Effector memory CD8-positive, alpha-beta T cell (primary cell): ENCODE measurements around the gene PDZD2.

Experiments used
- ATAC-seq: fragments of 150-1000 bp; cut with Tn5 transposase; replicated peaks from 2 replicates; pipeline ENCODE4 v1.10.0; 2021; ENCODE audit warnings: mild to moderate bottlenecking, moderate library complexity
- DNase-seq, 3 experiments: peaks; one replicate each; pipeline ENCODE4 v3.0.0; 2021
- H3K27ac Mint-ChIP-seq, 2 donors: one replicate each; pipeline ENCODE4 v1.8.0; 2022; ENCODE audit warnings: mild to moderate bottlenecking in 2 of 2, mixed read lengths in 2 of 2, moderate library complexity in 2 of 2
- H3K27me3 Mint-ChIP-seq, 2 donors: one replicate each; pipeline ENCODE4 v1.8.0; 2022; ENCODE audit warnings: mixed read lengths in 2 of 2
- H3K36me3 Mint-ChIP-seq: one replicate; pipeline ENCODE4 v1.8.0; 2022; ENCODE audit warnings: mild to moderate bottlenecking, moderate library complexity, mixed read lengths; ENCODE audit not compliant: insufficient read depth
- H3K4me1 Mint-ChIP-seq, 2 donors: one replicate each; pipeline ENCODE4 v1.8.0; 2022; ENCODE audit warnings: low read depth in 2 of 2, mixed read lengths in 2 of 2
- H3K4me3 Mint-ChIP-seq, 2 donors: one replicate each; pipeline ENCODE4 v1.8.0; 2022; ENCODE audit warnings: mild to moderate bottlenecking in 2 of 2, mixed read lengths in 2 of 2, moderate library complexity in 2 of 2
- H3K9me3 Mint-ChIP-seq, 2 donors: one replicate each; pipeline ENCODE4 v1.8.0; 2022; ENCODE audit warnings: mixed read lengths in 2 of 2

PDZD2 gene

DNA sequence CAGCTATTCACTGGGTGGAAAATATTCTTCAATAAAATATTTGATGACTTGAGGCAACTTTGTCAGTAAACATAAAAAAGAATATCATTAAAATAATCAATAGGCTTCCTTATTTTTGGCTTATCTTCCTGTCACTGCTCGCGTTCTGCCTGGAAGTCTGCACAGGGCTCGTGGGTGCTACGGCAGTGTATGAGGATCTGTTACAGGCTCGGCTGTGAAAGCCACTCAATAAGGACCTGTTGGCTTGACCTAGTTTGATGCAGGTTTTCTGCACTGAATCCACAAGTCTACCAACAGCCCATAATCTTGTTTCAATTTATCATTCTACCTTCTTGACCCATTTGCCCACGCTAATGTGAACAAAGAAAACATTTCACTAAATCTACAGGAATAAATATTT is 97.2 kb downstream of the PDZD2 start:
- Mint-ChIP-seq H3K4me1 (peaks cover 0 to 4% of the 10 kb centered on the region in 2 donors), H3K4me3 (no peak overlapping the region), H3K36me3 (no peaks in the 10 kb centered on the region), H3K27ac (no peak overlapping the region), H3K27me3 (no peaks in the 10 kb centered on the region), H3K9me3 (no peaks in the 10 kb centered on the region)
- no peak for DNase-seq
- peak; percentile 65 for ATAC-seq

DNA sequence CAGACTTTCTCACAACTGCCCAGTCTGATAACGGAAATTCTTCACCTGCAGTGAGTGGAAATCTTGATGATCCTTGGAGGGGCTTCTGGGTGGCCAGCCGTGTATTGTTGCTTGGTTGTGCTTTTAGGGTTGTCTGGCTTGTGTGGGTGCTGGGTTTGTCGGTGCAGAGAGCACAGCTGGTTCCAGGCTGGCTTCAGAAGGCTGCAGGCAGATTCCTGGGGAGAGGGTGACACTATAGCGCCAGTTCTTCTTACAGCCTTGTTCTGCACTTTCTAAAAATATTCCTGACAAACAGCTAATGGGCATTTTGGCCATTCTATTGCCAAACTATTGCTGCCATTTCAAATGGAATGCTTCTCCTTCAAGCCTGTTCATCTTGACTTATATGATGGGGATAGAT is 99.3 kb downstream of the PDZD2 start:
- H3K27ac Mint-ChIP-seq, result no peak overlapping the region
- no peaks in the 10 kb centered on the region for H3K27me3 Mint-ChIP-seq
- H3K9me3 Mint-ChIP-seq, result no peaks in the 10 kb centered on the region
- no peaks in the 10 kb centered on the region for H3K4me1 Mint-ChIP-seq
- H3K4me3 Mint-ChIP-seq, result no peak overlapping the region
- ATAC-seq, result no peak
- no peaks in the 10 kb centered on the region for H3K36me3 Mint-ChIP-seq
- DNase-seq, result no peak

DNA sequence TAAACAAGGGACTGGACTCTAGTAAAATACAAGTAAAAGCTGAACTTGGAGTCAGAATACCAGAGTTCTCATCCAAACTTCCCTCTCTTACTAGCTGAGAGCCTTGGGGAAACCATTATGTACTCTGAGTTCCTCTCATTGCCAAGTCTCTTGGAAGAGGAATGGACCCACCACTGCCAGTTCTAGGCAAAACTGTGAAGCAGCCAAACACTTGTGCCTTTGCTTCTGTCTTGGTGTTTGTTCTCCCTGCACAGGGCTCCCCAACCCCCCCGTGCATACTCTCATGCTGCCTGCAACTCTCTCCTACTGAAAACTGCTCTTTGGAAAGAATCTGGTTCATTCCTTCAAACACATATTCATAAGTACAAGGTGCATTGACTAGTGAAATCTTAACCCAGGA is 102.6 kb downstream of the PDZD2 start:
- Mint-ChIP-seq H3K27ac (no peak overlapping the region), H3K36me3 (no peaks in the 10 kb centered on the region), H3K27me3 (no peaks in the 10 kb centered on the region), H3K4me3 (no peak overlapping the region), H3K4me1 (no peaks in the 10 kb centered on the region), H3K9me3 (no peaks in the 10 kb centered on the region)
- ATAC-seq, result no peak
- no peak for DNase-seq

DNA sequence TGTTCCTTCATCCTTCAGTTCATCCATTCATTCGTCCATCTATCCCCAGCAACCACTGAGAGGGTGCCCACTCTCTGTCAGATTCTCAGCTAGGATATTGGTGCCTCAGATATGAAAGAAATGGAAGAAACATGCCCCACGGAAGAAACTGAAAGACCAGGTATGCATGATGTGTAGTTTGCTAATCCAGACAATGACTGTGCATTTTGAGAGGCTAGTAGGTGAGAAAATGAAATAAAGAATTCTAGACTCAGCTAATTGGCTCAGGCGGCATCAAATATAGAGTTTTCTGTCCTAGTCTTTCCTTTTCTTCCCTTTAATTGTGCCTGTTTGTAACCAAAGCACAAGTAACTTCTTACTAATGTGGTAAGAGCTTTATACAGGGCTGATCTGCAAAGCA is 104.7 kb downstream of the PDZD2 start:
- H3K36me3 Mint-ChIP-seq, result no peaks in the 10 kb centered on the region
- ATAC-seq, result no peak

DNA sequence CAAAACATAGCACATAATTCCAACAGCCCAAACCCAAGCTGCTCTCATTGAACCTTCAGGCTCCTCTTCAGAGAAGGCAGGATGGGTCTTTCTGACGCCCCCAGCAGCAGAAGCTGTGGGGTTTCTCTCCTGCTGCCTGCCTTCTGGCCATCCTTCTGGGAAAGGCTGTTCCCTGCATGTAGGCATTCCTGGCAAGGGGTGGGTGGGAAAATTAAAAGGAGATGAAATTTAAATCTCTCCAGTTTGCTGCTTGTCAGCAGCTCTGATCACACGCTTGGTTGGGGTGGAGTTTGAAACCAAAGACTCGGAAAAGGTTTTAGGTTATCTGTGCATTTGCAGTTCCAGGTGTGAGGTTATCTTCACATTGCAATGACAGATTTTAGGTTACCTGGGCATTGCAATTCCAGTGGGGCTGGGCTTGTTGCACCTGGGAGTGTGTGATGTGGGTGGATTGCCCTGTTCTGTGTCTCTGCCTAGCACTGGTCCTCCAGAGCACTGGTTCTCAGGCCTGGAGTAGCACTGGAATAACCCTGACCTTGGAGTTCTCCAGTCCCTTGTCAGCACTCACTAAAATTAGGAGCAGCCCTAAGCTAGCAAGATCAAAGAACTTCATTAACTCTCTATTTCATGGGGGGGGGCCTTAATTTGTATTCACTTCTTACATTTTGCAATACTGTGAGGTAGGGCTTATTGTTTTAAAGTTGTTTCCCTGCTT is 109.7 kb downstream of the PDZD2 start:
- H3K9me3 Mint-ChIP-seq, result no peaks in the 10 kb centered on the region
- no peak overlapping the region for H3K4me3 Mint-ChIP-seq
- H3K36me3 Mint-ChIP-seq, result peaks cover 3% of the 10 kb centered on the region
- H3K27me3 Mint-ChIP-seq, result peaks cover 10 to 21% of the 10 kb centered on the region in 2 donors
- DNase-seq, result no peak
- no peaks in the 10 kb centered on the region for H3K4me1 Mint-ChIP-seq
- no peak for ATAC-seq
- no peak overlapping the region for H3K27ac Mint-ChIP-seq

More for the DNA sequence above, 104.7 kb downstream of the PDZD2 start:
- Mint-ChIP-seq H3K4me3 (no peak overlapping the region), H3K9me3 (no peaks in the 10 kb centered on the region), H3K4me1 (no peaks in the 10 kb centered on the region), H3K27ac (no peak overlapping the region), H3K27me3 (peaks cover 0 to 9% of the 10 kb centered on the region in 2 donors)
- DNase-seq, result no peak

DNA sequence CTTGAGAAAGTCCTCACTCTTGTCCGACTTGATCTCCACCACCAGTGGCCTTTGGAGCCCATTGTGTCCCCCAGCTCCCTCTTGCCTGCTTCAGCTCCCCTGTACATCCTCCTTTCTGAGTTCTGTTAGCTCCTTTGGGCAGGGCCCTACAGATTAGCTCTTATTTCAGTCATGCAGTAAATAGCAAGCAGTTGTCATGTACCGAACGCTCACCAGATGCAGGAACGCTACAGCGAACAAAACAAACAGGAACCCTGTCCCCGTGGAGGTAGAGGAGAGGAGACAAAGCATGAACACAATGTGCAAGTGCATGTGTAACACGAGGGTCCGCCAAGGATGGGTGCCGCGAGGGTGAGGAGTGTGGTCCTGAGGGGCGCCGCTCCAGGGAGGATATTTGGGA is 111.3 kb downstream of the PDZD2 start:
- DNase-seq (no peak), ATAC-seq (no peak)
- H3K27ac Mint-ChIP-seq, result no peak overlapping the region
- H3K27me3 Mint-ChIP-seq, result peaks cover 10 to 21% of the 10 kb centered on the region in 2 donors
- H3K4me3 Mint-ChIP-seq, result no peak overlapping the region
- H3K36me3 Mint-ChIP-seq, result peaks cover 3% of the 10 kb centered on the region
- H3K9me3 Mint-ChIP-seq, result no peaks in the 10 kb centered on the region
- H3K4me1 Mint-ChIP-seq, result no peaks in the 10 kb centered on the region

DNA sequence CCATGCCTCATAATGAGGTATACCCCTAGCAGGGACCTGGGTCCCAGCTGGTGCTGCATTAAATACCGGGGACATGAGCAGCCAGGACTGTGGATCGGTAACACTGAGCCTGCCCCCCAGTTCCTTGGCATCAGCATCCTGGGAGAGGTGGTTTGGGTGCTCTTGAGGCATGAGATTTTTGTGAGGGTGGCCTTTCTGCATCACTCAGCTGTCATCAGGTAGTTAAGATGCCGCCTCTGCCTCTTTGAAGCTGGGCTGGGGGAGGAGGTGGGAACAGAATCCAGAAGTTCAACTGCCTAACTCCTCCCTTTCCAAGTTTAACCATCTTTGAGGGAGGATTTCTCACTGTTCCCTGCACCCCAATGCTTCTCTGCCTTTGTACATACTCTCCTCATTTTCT is 112.7 kb downstream of the PDZD2 start:
- H3K9me3 Mint-ChIP-seq, result no peaks in the 10 kb centered on the region
- peaks cover 16 to 29% of the 10 kb centered on the region in 2 donors for H3K27me3 Mint-ChIP-seq
- peaks cover 3% of the 10 kb centered on the region for H3K36me3 Mint-ChIP-seq
- ATAC-seq (no peak), DNase-seq (no peak)
- H3K27ac Mint-ChIP-seq, result no peak overlapping the region
- no peaks in the 10 kb centered on the region for H3K4me1 Mint-ChIP-seq
- no peak overlapping the region for H3K4me3 Mint-ChIP-seq

DNA sequence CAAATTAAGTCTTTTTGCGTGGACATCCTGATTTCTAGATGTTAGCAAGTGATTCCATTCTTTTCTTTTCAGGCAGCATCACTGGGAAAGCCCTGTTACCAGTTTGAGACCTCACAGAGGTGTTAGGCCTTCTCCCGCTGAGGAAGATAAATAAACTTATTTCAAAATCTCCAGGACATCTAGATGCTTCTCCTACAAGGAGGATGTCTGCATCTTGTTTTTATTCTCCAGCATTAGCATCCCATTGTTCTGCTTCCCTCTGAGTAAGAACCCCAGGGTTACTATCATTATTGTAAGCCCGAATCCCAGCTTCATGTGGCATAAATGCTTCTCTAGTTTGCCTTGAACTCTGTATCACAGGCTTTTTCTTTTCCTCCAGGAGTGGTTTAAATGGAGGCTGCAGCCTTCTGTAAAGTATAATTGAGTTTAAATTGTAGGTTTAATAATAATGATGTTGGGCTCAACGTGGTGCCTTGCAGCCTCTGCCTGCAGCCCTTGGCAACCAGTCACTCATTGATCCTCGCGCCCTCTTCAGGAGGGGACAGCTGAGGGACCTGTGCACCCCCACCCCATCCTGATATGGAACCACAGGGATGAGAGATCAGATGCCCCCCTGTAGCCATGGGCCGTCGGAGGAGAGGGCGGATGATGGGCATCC is 114.9 kb downstream of the PDZD2 start:
- Mint-ChIP-seq H3K27me3 (peaks cover 18 to 19% of the 10 kb centered on the region in 2 donors), H3K36me3 (peaks cover 3% of the 10 kb centered on the region), H3K4me3 (no peak overlapping the region), H3K4me1 (no peaks in the 10 kb centered on the region), H3K27ac (no peak overlapping the region), H3K9me3 (no peaks in the 10 kb centered on the region)
- no peak for ATAC-seq
- no peak for DNase-seq

DNA sequence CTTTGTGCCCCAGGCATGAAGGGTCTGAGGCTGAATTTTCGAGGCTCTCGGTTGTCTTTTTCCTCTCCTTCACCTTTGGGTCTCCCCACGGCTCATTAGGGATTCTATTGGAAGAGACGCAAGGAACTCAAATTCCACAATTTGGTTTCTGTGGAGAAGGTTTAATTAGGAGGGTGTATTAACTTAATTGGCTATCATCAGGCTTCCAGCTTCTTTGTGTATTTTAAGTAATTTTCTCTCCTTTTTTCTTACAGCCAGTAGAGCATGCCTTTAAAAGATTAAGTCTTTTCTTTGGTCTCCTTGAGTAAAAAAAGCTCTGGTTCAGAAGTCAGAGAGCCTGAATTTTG is 115.4 kb downstream of the PDZD2 start:
- Mint-ChIP-seq H3K36me3 (peaks cover 3% of the 10 kb centered on the region), H3K27ac (no peak overlapping the region), H3K27me3 (peaks cover 14 to 18% of the 10 kb centered on the region in 2 donors), H3K9me3 (no peaks in the 10 kb centered on the region), H3K4me1 (no peaks in the 10 kb centered on the region), H3K4me3 (no peak overlapping the region)
- DNase-seq (no peak), ATAC-seq (no peak)

DNA sequence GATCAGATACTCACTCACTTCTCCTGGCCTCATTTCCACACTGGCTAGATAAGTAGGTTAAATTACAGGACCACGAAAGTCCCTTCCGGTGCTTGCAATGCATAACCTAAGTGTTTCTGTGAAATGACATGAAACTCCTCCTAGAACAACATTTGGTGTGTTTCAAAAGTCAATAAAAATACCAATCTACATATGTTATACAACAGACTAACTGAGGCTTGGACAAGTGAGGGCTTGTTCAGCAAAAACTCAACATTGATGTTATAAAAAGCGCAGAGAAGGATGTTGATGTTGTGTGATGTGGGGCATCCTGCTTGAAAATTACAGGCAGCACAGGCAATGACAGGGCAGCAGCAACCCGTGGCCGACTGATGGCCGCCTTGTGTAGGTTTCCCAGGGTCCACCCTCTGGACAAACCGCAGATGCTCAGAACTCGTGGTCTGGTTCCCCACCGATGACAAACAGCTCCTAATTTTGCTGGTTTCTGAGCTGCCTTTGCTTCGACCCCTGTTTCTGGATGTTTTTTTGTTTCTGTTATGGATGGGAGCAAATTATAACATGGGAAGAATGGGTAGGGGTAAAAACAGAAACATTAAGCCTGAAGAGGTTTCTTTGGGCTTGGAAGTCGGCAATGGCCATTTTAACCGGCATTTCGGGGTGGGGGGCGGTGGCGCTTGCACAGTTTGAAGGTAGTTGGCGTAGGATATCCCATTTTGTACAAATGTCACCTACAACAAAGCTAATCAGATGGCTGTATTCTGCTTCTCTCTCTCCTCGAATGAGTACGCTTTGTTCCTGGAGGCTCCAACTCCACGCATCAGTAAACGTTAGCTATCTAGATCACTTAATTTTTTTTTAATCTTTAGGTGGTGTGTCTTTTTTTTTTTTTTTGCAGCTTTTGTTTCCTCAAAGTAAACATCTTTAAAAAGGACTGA is 116.1 kb downstream of the PDZD2 start:
- Mint-ChIP-seq H3K9me3 (peaks cover 0 to 1% of the 10 kb centered on the region in 2 donors), H3K27me3 (peaks cover 13 to 14% of the 10 kb centered on the region in 2 donors), H3K27ac (no peak overlapping the region), H3K4me1 (no peaks in the 10 kb centered on the region), H3K36me3 (peaks cover 2% of the 10 kb centered on the region), H3K4me3 (no peak overlapping the region)
- no peak for DNase-seq
- peak; percentile 36 for ATAC-seq

DNA sequence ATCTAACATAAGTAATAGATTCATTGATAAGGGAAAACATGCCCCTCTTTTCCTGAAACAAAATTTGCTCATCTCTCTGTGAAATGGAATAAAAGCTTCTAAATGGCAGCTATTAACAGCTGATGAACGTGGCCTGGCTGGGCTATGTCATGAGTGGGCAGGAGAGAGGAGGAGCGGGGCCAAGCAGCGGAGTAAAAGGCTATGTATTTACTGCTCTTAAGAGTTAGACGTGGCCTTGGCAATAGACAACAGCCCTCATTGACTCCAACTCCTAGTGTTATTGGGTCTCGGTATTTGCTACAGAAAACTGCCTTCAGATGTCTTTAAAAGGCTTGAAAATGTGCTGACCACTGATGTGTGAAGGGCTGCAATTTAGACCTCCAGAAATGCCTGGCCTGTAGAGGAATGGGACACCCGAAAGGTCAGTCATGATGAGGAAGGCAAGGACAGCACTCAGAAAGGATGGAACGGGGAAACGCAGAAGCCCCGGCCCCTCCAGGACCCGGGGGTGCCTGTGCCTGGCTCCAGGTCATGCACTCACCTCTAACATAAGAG is 116.8 kb downstream of the PDZD2 start:
- DNase-seq (no peak), ATAC-seq (no peak)
- Mint-ChIP-seq H3K36me3 (no peaks in the 10 kb centered on the region), H3K4me1 (no peaks in the 10 kb centered on the region), H3K4me3 (no peak overlapping the region), H3K27ac (no peak overlapping the region), H3K9me3 (peaks cover 0 to 1% of the 10 kb centered on the region in 2 donors), H3K27me3 (peaks cover 8% of the 10 kb centered on the region in 2 donors)

DNA sequence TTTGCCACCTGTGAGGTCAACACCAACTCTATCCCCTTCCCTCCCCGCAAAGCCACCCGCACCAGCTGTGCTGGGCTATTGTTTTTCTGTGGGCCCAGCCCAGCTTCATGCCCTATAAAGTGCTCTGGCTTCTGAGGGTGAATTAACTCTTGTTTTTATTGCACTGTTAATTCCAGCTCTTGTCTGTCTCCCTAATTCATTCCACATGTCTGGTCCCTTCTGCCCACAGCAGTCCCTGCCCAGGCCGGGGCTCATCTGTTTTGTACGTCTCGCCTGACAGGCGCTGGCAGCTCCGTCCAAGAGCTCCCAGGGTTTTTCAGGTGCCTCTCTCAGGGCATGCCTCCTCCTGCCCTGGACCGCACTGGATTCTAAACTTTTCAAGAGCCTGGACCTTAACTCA is 118.9 kb downstream of the PDZD2 start:
- DNase-seq, result no peak
- ATAC-seq, result no peak
- peaks cover 0 to 2% of the 10 kb centered on the region in 2 donors for H3K4me1 Mint-ChIP-seq
- H3K36me3 Mint-ChIP-seq, result no peaks in the 10 kb centered on the region
- no peak overlapping the region for H3K27ac Mint-ChIP-seq
- H3K4me3 Mint-ChIP-seq, result no peak overlapping the region
- H3K27me3 Mint-ChIP-seq, result peaks cover 8% of the 10 kb centered on the region in 2 donors
- peaks cover 0 to 1% of the 10 kb centered on the region in 2 donors for H3K9me3 Mint-ChIP-seq

DNA sequence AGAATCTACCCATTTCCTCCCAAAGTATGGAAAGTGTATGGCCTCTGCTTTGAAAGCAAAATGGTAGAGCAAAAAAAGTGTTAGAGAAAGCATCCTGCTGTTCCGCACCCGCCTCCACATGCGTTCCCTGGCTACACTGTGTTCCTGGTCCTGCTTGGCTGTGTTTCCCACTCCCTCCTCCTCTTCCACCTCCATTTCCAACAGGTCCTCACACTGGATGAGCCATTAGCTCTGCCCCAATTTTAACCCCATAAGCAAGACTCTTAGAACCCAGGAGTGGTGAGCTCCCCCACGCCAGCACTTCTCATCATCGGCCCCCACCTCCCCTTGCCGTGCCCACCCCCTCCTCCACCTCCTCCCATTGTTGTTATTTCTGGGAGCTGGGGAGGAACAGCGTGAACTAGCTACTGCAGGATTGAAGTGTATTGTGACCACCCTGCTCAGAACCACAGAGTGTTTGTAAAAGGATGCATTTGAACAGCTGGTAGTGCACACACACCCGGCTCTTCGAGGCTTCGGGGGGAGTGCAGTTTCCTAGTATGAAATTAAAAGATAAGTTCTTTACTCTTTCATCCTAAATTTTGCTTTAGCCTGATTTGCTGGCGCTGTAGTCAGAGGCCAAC is 120.0 kb downstream of the PDZD2 start:
- Mint-ChIP-seq H3K9me3 (peaks cover 0 to 1% of the 10 kb centered on the region in 2 donors), H3K27me3 (peaks cover 8% of the 10 kb centered on the region in 2 donors), H3K27ac (no peak overlapping the region), H3K4me3 (no peak overlapping the region), H3K36me3 (no peaks in the 10 kb centered on the region), H3K4me1 (peaks cover 0 to 2% of the 10 kb centered on the region in 2 donors)
- DNase-seq, result no peak
- ATAC-seq, result no peak
